Measurements from ENCODE around the gene CACNA1F. TPM values are rescaled to one million over a fixed set of nuclear protein-coding genes. Genes with fewer than 3 reads are reported as not detected.

The CACNA1F gene
- total RNA-seq, 2 donors from 2014 or later, result 1.0 TPM

- no peak for DNase-seq
Measured at GRCh38 chrX:49263631-49264030, 30.5 kb upstream of the CACNA1F start.

GRCh38 chrX:49262603-49263002 is 29.5 kb upstream of the CACNA1F start:
- Histone ChIP-seq H3K27me3 (no peaks in the 10 kb centered on the region), H3K27ac (no peak overlapping the region), H3K4me1 (no peaks in the 10 kb centered on the region), H3K36me3 (no peaks in the 10 kb centered on the region), H3K4me3 (no peak overlapping the region), H3K9ac (ENCODE audit: low read depth in 2 of 2, low read length in 2 of 2) (no peak overlapping the region), H3K9me3 (no peaks in the 10 kb centered on the region)
- TF ChIP-seq CTCF (IDR thresholded peaks at IDR 0.05), result no peak
- DNase-seq, result no peak
- intact Hi-C loops (cut with DNase I), result no loop called here

More at GRCh38 chrX:49263631-49264030, 30.5 kb upstream of the CACNA1F start:
- intact Hi-C loops (cut with DNase I), result no loop called here
- Histone ChIP-seq H3K27me3 (no peaks in the 10 kb centered on the region), H3K4me3 (no peak overlapping the region), H3K9ac (ENCODE audit: low read depth in 2 of 2, low read length in 2 of 2) (no peak overlapping the region), H3K4me1 (no peaks in the 10 kb centered on the region), H3K9me3 (no peaks in the 10 kb centered on the region), H3K36me3 (no peaks in the 10 kb centered on the region), H3K27ac (no peak overlapping the region)
- no peak for TF ChIP-seq CTCF (IDR thresholded peaks at IDR 0.05)

- DNase-seq, result no peak
- Histone ChIP-seq H3K27me3 (no peaks in the 10 kb centered on the region), H3K4me1 (no peaks in the 10 kb centered on the region), H3K9me3 (no peaks in the 10 kb centered on the region), H3K9ac (ENCODE audit: low read depth in 2 of 2, low read length in 2 of 2) (no peak overlapping the region), H3K27ac (no peak overlapping the region), H3K36me3 (no peaks in the 10 kb centered on the region), H3K4me3 (no peak overlapping the region)
- intact Hi-C loops (cut with DNase I), result no loop called here
- no peak for TF ChIP-seq CTCF (IDR thresholded peaks at IDR 0.05)
Measured at GRCh38 chrX:49260221-49260985, 27.3 kb upstream of the CACNA1F start.

GRCh38 chrX:49258749-49259124 is 25.6 kb upstream of the CACNA1F start:
- no peak for DNase-seq
- Histone ChIP-seq H3K4me1 (no peaks in the 10 kb centered on the region), H3K27ac (no peak overlapping the region), H3K9ac (ENCODE audit: low read depth in 2 of 2, low read length in 2 of 2) (no peak overlapping the region), H3K4me3 (no peak overlapping the region), H3K9me3 (no peaks in the 10 kb centered on the region), H3K36me3 (no peaks in the 10 kb centered on the region), H3K27me3 (no peaks in the 10 kb centered on the region)
- no peak for TF ChIP-seq CTCF (IDR thresholded peaks at IDR 0.05)
- intact Hi-C loops (cut with DNase I), result no loop called here

- Histone ChIP-seq H3K27ac (no peak overlapping the region), H3K4me1 (no peaks in the 10 kb centered on the region), H3K9ac (ENCODE audit: low read depth in 2 of 2, low read length in 2 of 2) (no peak overlapping the region), H3K36me3 (no peaks in the 10 kb centered on the region), H3K4me3 (no peak overlapping the region), H3K27me3 (no peaks in the 10 kb centered on the region), H3K9me3 (no peaks in the 10 kb centered on the region)
- intact Hi-C loops (cut with DNase I), result no loop called here
- no peak for TF ChIP-seq CTCF (IDR thresholded peaks at IDR 0.05)
- no peak for DNase-seq
Measured at GRCh38 chrX:49257846-49258748, 25.0 kb upstream of the CACNA1F start.

All from colonic mucosa (tissue), 4 donors.